ENCODE measurements around the gene ICAM5. TPM values are rescaled to one million over a fixed set of nuclear protein-coding genes. Genes with fewer than 3 reads are reported as not detected.

ICAM5 gene
- total RNA-seq, 1 experiment from 2014 or later = 1.6 TPM

DNA sequence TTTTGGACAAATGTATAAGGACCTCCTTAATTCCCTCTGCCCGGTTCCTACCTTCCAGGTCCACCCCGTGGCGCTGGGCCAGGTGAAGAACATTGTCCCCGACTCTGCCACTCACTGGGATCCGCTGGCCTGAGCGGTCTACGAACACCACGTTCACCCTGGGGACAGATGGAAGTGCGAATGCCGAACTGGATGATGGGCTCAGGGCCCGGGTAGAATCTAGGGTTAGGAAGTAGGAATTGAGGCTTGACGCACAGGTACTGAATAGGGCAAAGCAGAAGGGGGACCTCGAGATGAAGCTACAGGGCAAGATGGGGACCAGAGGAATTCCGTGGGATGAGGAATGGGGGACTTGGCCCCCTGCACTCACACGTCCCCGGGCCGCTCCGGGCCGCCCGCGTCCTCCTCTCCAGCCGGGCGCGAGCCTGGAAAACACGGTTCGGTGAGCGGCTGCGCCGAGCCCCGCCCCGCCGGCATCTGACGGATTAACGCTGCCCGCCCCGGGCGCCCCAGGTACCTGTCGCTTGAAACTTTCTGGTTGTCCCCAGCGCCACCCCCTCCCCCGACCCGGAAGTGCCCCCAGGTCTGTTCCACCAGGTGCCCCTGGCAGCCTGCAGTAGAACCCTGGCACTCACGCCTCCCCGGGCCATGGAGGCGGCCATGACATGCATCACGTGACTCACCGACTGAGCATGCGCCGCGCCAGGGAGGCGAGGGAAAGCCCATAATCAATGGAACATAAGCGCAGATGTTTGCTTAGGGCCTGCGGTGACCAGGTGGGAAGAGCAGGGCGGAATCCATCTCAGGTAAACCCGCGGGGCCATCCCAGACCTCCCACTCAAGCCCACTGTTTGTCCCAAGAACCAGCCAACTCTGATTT, 25.8 kb downstream of the ICAM5 start, which contains the start of gene FDX2:
FDX2 (minus strand) TSS at position 681 of the 880 bp plus-strand sequence; CDS start at position 662, 19 bp downstream.
- H3K23ac ChIP-seq (ENCODE audit: insufficient read length, low read depth, low read length) = no peak within 1 kb of the TSS
- Mint-ChIP-seq H3K36me3 (ENCODE audit: insufficient read depth in 1 of 3, low read depth in 3 of 3) (peaks cover 13 to 46% (median 26%) of the 10 kb centered on the region in 3 experiments), H3K27ac (peak within 1 kb of the TSS; percentile 79 to 94 (median 92)), H3K4me1 (peaks cover 11 to 14% of the 10 kb centered on the region in 2 experiments), H3K27me3 (ENCODE audit: low read depth) (peaks cover 2% of the 10 kb centered on the region), H3K4me3 (peak within 1 kb of the TSS; percentile 87 to 93), H3K9me3 (no peaks in the 10 kb centered on the region)
- H2BK20ac ChIP-seq (ENCODE audit: low read depth, low read length, poor library complexity, severe bottlenecking) = no peak within 1 kb of the TSS
- H2BK5ac ChIP-seq (ENCODE audit: insufficient read length, low read length) = no peak within 1 kb of the TSS
- no peak within 1 kb of the TSS for H4K5ac ChIP-seq (ENCODE audit: insufficient read length, low read depth, low read length)
- H3K4ac ChIP-seq (ENCODE audit: low read depth, low read length) = no peak within 1 kb of the TSS
- H3K27ac ChIP-seq (ENCODE audit: insufficient read length, low read depth, low read length) = no peak within 1 kb of the TSS
- no peaks in the 10 kb centered on the region for H3K9me3 ChIP-seq (ENCODE audit: control insufficient read depth, low read depth, low read length)
- no peak within 1 kb of the TSS for H2AFZ ChIP-seq (ENCODE audit: low read length)
- H2BK12ac ChIP-seq (ENCODE audit: insufficient read length, low read depth, low read length) = no peak within 1 kb of the TSS
- DNase-seq = peak; percentile 93
- H3K56ac ChIP-seq (ENCODE audit: insufficient read length, low read depth, low read length) = no peak within 1 kb of the TSS
- no peaks in the 10 kb centered on the region for H3K79me2 ChIP-seq (ENCODE audit: insufficient read depth, low read length)
- TF ChIP-seq CTCF (conservative IDR thresholded peaks at IDR 0.05) = no peak
- no peaks in the 10 kb centered on the region for H3K27me3 ChIP-seq (ENCODE audit: insufficient read depth, low read length)
- peak within 1 kb of the TSS; percentile 67 for H3K9ac ChIP-seq (ENCODE audit: extremely low read depth, insufficient read length, low read length)
- peak within 1 kb of the TSS; percentile 52 for H3K4me2 ChIP-seq (ENCODE audit: insufficient read depth, insufficient read length, low read length)
- no peaks in the 10 kb centered on the region for H3K79me1 ChIP-seq (ENCODE audit: insufficient read depth, low read depth, low read length, poor library complexity, severe bottlenecking)
- peaks cover 3% of the 10 kb centered on the region for H3K23me2 ChIP-seq (ENCODE audit: insufficient read length, low read depth, low read length, poor library complexity, severe bottlenecking)
- no peak within 1 kb of the TSS for H2BK120ac ChIP-seq (ENCODE audit: low read depth, low read length, poor library complexity, severe bottlenecking)
- H2AK5ac ChIP-seq (ENCODE audit: insufficient read length, low read length) = no peak within 1 kb of the TSS
- H4K91ac ChIP-seq (ENCODE audit: insufficient read length, low read depth, low read length) = no peak within 1 kb of the TSS
- H3K14ac ChIP-seq (ENCODE audit: insufficient read depth, low read length) = no peak within 1 kb of the TSS
- H2BK15ac ChIP-seq (ENCODE audit: low read depth, low read length) = no peak within 1 kb of the TSS
- H3K18ac ChIP-seq (ENCODE audit: insufficient read length, low read depth, low read length) = no peak within 1 kb of the TSS
- H3T11ph ChIP-seq (ENCODE audit: low read length) = no peak within 1 kb of the TSS
- H4K20me1 ChIP-seq (ENCODE audit: control insufficient read depth, insufficient read depth, insufficient read length) = no peaks in the 10 kb centered on the region
- H3K4me1 ChIP-seq (ENCODE audit: insufficient read depth, low read length) = no peaks in the 10 kb centered on the region
- no CpG with 5 or more reads among the region's 55 CpGs for WGBS (ENCODE audit: extremely low coverage, insufficient read length, low lambda C conversion rate)
- H4K8ac ChIP-seq (replicated peaks; ENCODE audit: insufficient read length, low read depth, low read length) = no peak within 1 kb of the TSS
